ENCODE measurements around the gene EIF3B.

- no peak for TF ChIP-seq CTCF (IDR thresholded peaks at IDR 0.05; ENCODE audit: low read length)
- no peak for TF ChIP-seq EZH2 (IDR thresholded peaks at IDR 0.05; ENCODE audit: borderline replicate concordance, low read length)
Observed at GRCh38 chr7:2394566-2395082, 40.0 kb downstream of the EIF3B start.
